GM12878 (cell line): ENCODE results near the gene SPSB2. TPM values are rescaled to one million over a fixed set of nuclear protein-coding genes. Genes with fewer than 3 reads are reported as not detected.
"Not testable (repeated sequence)": the region's sequence is repeated elsewhere in the genome, so short reads cannot be mapped to it uniquely, and the experiment has no call there.

Experiments used
- ATAC-seq: fragments of 200-7000 bp; cut with Tn5 transposase; 3 replicates; pipeline ENCODE4 v1.9.1; 2020; ENCODE audit warnings: mild to moderate bottlenecking, moderate library complexity
- BruUV-seq: library from RNA; stranded (reverse); fragments of 400-500 nt; replicated peaks from 2 replicates; lab custom pipeline; 2021; lab: Mats Ljungman, UMichigan
- CTCF ChIA-PET: fragments of 300-600 bp; sonication (Branson Sonifier 250); formaldehyde crosslinking; extraction: SDS; loops from one replicate; lab custom pipeline; 2021; ENCODE audit warnings: inconsistent platforms; lab: Yijun Ruan, JAX
- POLR2A ChIA-PET: fragments of 350-600 bp; formaldehyde crosslinking; extraction: SDS; loops from one replicate; lab custom pipeline; 2021; ENCODE audit warnings: inconsistent platforms; lab: Charles Lee
- RAD21 ChIA-PET: fragments of 300-600 bp; sonication (Branson Sonifier 250); formaldehyde crosslinking; loops from one replicate; lab custom pipeline; 2023; ENCODE audit warnings: antibody characterized with exemption; ENCODE audit not compliant: unreplicated experiment; lab: Charles Lee
- SMC1A ChIA-PET: fragments of 300-600 bp; sonication (Branson Sonifier 250); formaldehyde crosslinking; loops from one replicate; lab custom pipeline; 2023; ENCODE audit not compliant: unreplicated experiment, uncharacterized antibody; lab: Charles Lee
- DNase-seq: peaks from one replicate; pipeline ENCODE4 v3.0.0-alpha.2; 2011; ENCODE audit warnings: low read depth, low spot score
- FAIRE-seq: peaks from 3 replicates; lab custom pipeline; 2011; peaks lifted over from hg19 to GRCh38; lab: Jason Lieb, UNC
- H2AFZ ChIP-seq: 2 replicates; pipeline ENCODE4 v1.6.0; 2011; ENCODE audit warnings: low read depth, low read length, control low read depth; ENCODE audit not compliant: control insufficient read depth
- H3K27ac ChIP-seq: 2 replicates; pipeline ENCODE4 v1.5.1; 2011; ENCODE audit warnings: control low read depth; ENCODE audit not compliant: control insufficient read depth, insufficient read depth
- H3K27me3 ChIP-seq, 2 experiments: replicated peaks in 1 of 2; 2 replicates each; pipeline versions ENCODE4 v1.6.0 to v1.6.1; 2011; ENCODE audit warnings: low read length in 1 of 2; ENCODE audit not compliant: control insufficient read depth in 2 of 2, insufficient read depth in 2 of 2
- H3K36me3 ChIP-seq, 2 experiments: 2 replicates each; pipeline ENCODE4 v1.5.1; 2011; ENCODE audit warnings: low read length in 1 of 2; ENCODE audit not compliant: control insufficient read depth in 2 of 2, insufficient read depth in 2 of 2
- H3K4me1 ChIP-seq: 2 replicates; pipeline ENCODE4 v1.6.1; 2011; ENCODE audit warnings: mild to moderate bottlenecking, low read length, moderate library complexity, mixed read lengths; ENCODE audit not compliant: control insufficient read depth, insufficient read depth
- H3K4me2 ChIP-seq: 2 replicates; pipeline ENCODE4 v1.6.0; 2011; ENCODE audit warnings: control low read depth; ENCODE audit not compliant: control insufficient read depth, insufficient read depth
- H3K4me3 ChIP-seq: fragments of 200-600 bp; sonication (generic); 2 replicates; pipeline ENCODE4 v1.5.1; 2016
- H3K79me2 ChIP-seq: 2 replicates; pipeline ENCODE4 v1.6.0; 2011; ENCODE audit warnings: low read length; ENCODE audit not compliant: control insufficient read depth, insufficient read depth
- H3K9ac ChIP-seq: 2 replicates; pipeline ENCODE4 v1.8.0; 2011; ENCODE audit warnings: low read length, control low read depth, mixed read lengths; ENCODE audit not compliant: control insufficient read depth, insufficient read depth
- H3K9me3 ChIP-seq: replicated peaks from 3 replicates; pipeline ENCODE4 v1.5.1; 2011; ENCODE audit warnings: mild to moderate bottlenecking, low read length; ENCODE audit not compliant: control insufficient read depth, insufficient read depth
- H4K20me1 ChIP-seq: 2 replicates; pipeline ENCODE4 v1.6.0; 2011; ENCODE audit not compliant: control insufficient read depth, insufficient read depth
- POLR2A ChIP-seq: IDR thresholded peaks from 2 replicates; pipeline ENCODE4 v1.6.1; 2011; ENCODE audit warnings: low read depth, mild to moderate bottlenecking, low read length
- POLR2AphosphoS2 ChIP-seq: IDR thresholded peaks from 2 replicates; pipeline ENCODE4 v1.6.1; 2011; ENCODE audit warnings: low read depth, mild to moderate bottlenecking, low read length, improper control_type of control experiment, moderate library complexity
- WGBS: methylation state at CpG from one replicate; pipeline ENCODE4 v1.1.6; 2016; ENCODE audit warnings: low lambda C conversion rate; ENCODE audit not compliant: insufficient replicate concordance, insufficient coverage; ENCODE audit errors: missing lambda C conversion rate; 5-methylcytosine and 5-hydroxymethylcytosine counted together
- in situ Hi-C: fragments of 300-500 bp; cut with MboI; formaldehyde crosslinking; loops from 9 replicates; pipeline ENCODE4 v1.14.3; 2018; ENCODE audit warnings: mixed read lengths
- intact Hi-C: fragments of 100-400 bp; cut with micrococcal nuclease; formaldehyde crosslinking; loops from one replicate; pipeline ENCODE4 v1.14.2; 2022; ENCODE audit not compliant: unreplicated experiment
- polyA plus RNA-seq, 11 experiments: library from polyadenylated mRNA; depleted of rRNA in 4 of 11; unstranded in 6 of 11; stranded (reverse) in 5 of 11; fragments of >200 nt; fragmentation: Nextera tagmentation in 4 of 11; fragmentation: Illumina TruSeq in 1 of 11; extraction: Ambion mirVana in 4 of 11; extraction: Trizol in 1 of 11; gene quantifications; 1 replicate in 1 of 11; 2 replicates in 10 of 11; pipeline versions ENCODE4 v1.2.1 to v1.2.3, GENCODE V29; 2011 to 2016; ENCODE audit warnings: inconsistent platforms in 2 of 11, missing spikeins in 2 of 11, low read depth in 1 of 11
- total RNA-seq, 4 experiments: library from RNA; depleted of rRNA in 3 of 4; stranded (reverse); fragments of >200 nt in 3 of 4; fragmentation: Illumina TruSeq in 1 of 4; extraction: Trizol in 1 of 4; gene quantifications; 2 replicates each; pipeline versions ENCODE4 v1.2.1 to v1.2.3, GENCODE V29; 2013 to 2021

Gene SPSB2
- total and polyA plus RNA-seq, 10 of the 15 experiments (the other 5 are each of a cell fraction or from before 2014, with no cell fraction given): 0.08 to 5.6 (median 2.7) TPM

DNA sequence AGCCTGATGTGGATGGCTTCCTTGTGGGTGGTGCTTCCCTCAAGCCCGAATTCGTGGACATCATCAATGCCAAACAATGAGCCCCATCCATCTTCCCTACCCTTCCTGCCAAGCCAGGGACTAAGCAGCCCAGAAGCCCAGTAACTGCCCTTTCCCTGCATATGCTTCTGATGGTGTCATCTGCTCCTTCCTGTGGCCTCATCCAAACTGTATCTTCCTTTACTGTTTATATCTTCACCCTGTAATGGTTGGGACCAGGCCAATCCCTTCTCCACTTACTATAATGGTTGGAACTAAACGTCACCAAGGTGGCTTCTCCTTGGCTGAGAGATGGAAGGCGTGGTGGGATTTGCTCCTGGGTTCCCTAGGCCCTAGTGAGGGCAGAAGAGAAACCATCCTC lies 2.8 kb downstream of the SPSB2 start:
- H3K27ac ChIP-seq, H3K9me3 ChIP-seq, FAIRE-seq, H2AFZ ChIP-seq, H3K27me3 ChIP-seq, H3K9ac ChIP-seq, ATAC-seq, in situ Hi-C loops, intact Hi-C loops, DNase-seq: not testable (repeated sequence)
- RAD21 ChIA-PET: interaction anchor here (1.6 to 5.6 kb wide), 3 partner anchors 17 to 32 kb away, joined by 4 to 42 read pairs (median 37); partner anchors contain the start of genes CDCA3 and USP5
- peaks cover 16% of the 10 kb centered on the region for H4K20me1 ChIP-seq
- SMC1A ChIA-PET: interaction anchor here (0.7 to 1.6 kb wide), 4 partner anchors 11 to 89 kb away, joined by 3 read pairs; partner anchors contain the start of genes C12orf57 and RNU7-1
- peaks cover 19 to 23% of the 10 kb centered on the region in 2 experiments for H3K36me3 ChIP-seq
- H3K79me2 ChIP-seq: peaks cover 42% of the 10 kb centered on the region
- POLR2A ChIA-PET: interaction anchor here (3.8 to 5.0 kb wide), 2 partner anchors 17 to 21 kb away, joined by 21 to 52 read pairs; partner anchors contain the start of genes CDCA3 and USP5
- 69% methylated on average over 4 of the region's 4 CpGs for WGBS
- TSS peak; percentile 70 for BruUV-seq
- CTCF ChIA-PET: interaction anchor here (0.7 to 9.5 kb wide), 13 partner anchors 11 to 242 kb away, joined by 3 to 173 read pairs (median 12); partner anchors contain the start of genes C12orf57, C1RL, CDCA3 and RNU7-1
- H3K4me3 ChIP-seq: peak overlapping the region; percentile 35; the same call in 1 of the 2 replicates
- peak overlapping the region; percentile 0; the same call in 1 of the 2 replicates for H3K4me2 ChIP-seq
- peaks cover 35% of the 10 kb centered on the region for H3K4me1 ChIP-seq
- TF ChIP-seq POLR2AphosphoS2 (0 out of 2 replicates have a peak, but pooled peaks have one; percentile 35), POLR2A (0 out of 2 replicates have a peak, but pooled peaks have one; percentile 31)
